Forelimb muscle (tissue), 1 donor: Measurements from ENCODE around the gene PTTG1IP. TPM values are rescaled to one million over a fixed set of nuclear protein-coding genes. Genes with fewer than 3 reads are reported as not detected.
"Not testable (repeated sequence)": the region's sequence is repeated elsewhere in the genome, so short reads cannot be mapped to it uniquely, and the experiment has no call there.

Experiments used
- DNase-seq: peaks from one replicate; pipeline ENCODE4 v3.0.0-alpha.2; 2013; ENCODE audit warnings: low read depth
- polyA plus RNA-seq: library from polyadenylated mRNA; unstranded; fragments of 120-200 nt; gene quantifications from one replicate; pipeline ENCODE4 v1.2.1, GENCODE V29; 2013; ENCODE audit not compliant: insufficient read length

Gene PTTG1IP
- polyA plus RNA-seq, 1 donor = 129 TPM

DNA sequence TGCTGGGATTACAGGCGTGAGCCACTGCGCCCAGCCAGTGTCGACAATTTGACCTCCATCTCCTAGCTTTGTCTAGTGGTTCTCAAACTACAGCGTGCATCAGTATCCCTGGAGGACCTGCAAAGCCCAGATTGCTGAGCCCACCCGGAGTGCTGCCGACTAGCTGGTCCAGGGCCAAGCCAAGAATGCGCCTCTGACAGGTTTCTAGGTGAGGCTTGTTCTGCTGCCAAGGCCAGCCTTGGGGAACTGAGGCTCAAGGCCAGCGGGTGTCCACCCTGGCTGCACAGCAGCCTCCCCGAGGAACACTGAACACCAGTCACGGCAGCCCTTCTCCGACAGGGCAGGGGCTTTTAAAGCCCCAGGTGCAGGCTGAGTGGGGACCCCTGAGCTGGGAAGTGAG lies 9.8 kb upstream of the PTTG1IP start:
- no peak for DNase-seq

DNA sequence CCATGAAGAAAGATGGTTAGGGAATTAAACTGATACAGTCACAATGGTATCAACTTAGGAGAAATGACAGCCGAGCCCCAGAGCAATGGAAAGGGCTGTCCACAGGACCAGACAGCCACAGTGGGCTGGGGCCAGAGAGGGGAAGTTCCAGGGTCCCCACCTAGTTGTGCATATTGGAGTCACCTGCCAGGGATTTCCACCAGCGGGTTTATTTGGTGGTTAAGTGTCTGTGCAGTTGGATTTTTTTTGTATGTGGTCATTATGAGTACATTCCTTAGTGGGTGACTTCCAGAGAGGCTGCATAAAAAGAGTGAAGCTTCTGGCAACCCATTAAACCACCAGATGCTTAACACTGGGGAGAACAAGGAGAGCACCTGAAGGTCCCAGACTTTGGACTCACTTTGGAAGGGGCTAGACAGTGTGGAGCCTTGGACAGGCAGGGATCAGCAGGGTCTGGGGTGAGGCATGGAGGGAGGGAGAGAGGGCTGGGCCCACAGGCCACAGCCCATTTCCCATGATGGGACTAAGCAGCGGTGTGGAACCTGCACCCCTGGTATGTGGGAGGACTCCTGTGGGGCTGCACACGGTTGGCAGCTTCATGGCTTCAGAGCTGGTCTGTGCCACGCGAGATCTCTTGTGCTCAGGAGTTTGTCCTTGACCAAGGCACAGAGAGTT lies 7.8 kb upstream of the PTTG1IP start:
- no peak for DNase-seq

- DNase-seq = no peak
These were observed 7.1 kb upstream of the PTTG1IP start for GRCh38 chr21:44880405-44881197.

GRCh38 chr21:44879238-44879637 lies 5.7 kb upstream of the PTTG1IP start:
- DNase-seq = not testable (repeated sequence)

DNA sequence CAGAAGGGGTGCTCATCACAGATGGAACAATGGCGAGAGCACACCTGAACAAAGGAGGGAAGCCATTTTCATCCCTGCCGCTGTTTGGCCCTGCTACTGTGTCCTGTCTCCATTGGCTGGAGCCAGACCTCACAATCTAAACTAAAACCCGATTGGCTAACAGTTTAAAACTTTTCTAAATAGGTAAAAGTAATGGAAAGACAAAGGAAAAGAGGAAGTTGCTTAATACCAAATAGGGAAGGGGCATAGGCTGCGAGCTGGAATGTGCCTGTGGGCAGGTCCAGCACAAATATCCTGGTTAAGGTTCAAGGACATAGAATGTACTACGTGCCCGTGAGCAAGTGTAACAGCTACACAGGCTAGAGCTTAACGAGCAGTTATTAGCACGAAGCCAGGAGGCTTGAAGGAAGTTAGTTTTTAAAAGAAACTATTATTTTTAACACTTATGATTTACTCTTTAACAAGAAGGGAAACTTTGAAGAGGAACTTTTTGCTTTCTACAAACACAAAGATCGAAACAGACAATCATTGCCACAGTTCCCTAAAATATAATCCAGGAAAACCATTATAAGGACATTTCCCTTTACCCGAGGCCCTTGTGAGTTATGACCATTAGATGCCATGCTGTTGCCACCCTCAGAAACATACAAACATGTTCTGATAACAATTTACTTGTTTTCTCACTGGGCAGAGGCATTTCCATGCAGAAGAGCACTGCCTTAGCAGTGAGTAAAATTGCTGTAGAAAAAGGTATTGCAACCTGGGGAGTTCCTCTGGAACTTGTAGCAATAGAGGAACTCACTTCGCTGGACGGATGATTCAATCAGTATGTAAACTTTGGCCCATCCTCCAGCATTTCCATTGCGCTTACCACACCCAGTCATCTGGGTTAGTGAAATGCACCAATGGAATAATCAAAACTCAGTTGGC lies 4.8 kb upstream of the PTTG1IP start:
- DNase-seq = no peak

GRCh38 chr21:44876849-44877575 lies 3.5 kb upstream of the PTTG1IP start:
- no peak for DNase-seq

GRCh38 chr21:44875316-44875700 lies 1.8 kb upstream of the PTTG1IP start:
- DNase-seq = no peak

DNA sequence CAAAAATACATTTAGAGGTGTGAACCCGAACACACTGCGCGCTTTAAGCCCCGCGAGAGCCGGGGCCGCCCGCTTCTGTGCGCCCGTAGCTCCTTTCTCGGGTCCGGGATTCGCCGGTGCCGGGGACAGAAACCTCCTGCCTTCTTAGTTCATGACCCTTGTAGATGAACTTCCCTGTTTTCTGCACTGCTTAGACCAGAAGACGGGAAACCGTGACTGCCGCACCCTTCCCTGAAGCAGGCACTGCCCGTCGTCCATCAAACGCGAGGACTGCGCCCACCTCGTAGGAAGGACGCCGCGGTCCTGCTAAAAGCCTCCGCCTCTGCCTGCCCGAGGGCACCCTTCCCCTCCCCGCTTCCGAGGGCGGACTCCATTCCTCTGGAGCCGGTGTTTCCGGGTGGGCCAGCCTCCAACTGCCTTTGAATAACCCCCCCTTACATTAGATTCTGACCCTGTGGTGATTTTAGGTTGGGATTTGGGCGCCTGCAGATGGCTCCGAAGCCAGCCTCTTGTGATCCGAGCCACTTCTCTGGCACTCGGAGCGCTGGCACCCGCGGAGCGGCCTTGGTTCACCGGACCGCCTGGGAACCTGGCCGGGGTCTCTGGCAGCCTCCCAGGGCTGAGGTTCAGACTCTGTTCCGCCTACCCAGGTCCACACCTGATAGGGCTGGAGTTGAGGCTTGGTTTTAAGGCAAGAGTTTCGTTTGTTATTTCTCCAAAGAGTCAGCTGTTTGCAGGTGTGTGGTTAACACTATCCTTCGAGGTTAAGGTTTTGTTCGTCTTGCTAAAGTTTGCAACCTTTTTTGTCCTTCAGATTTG lies 1.2 kb upstream of the PTTG1IP start:
- no peak for DNase-seq

DNA sequence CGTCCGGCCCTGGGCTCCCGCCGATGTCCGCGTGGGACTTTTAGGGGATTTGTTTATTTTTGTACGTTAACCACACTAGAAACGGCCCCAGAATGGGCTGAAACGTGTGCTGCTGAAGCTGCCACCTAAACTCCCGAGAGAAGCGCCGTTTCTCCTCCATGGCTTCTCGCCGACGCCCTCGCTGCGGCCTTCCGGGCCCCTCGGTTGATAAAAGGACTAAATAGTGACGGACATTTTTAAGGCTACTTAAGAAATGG lies 678 bp upstream of the PTTG1IP start:
- DNase-seq = no peak

DNA sequence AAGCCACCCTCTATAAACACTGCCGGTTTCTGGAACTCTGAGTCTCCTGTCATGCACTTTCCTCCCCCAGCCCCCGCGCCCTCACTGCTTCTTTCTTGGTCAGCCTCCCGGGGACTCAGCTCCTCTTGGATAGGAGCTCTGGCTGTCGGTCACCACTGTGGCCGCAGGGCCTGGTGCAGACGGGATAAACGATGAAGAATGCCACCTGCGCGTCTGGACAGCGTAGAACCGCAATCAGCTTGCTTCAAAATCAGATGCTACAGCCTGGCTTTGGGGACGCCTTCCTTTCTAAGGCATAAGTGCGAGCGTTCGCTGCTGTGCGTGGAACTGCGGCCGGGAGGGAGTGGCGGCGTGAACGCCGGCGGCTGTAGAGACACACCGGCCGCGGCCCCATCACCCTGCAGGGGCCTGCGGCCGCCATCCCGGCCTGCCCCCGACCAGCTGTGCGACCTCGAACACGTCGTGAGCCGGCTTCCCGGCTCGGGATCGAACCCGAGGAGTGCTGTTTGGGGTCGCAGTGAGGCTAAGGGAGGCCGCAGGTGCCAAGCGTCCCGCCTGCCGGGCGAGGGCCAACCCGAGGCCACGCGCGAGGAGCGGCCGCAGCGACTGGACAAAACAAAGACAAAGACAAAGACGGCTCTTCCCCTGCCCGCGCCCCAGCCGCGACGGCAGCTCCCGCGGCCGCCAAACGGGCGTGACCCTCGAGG lies 688 bp downstream of the PTTG1IP start:
- no peak for DNase-seq

DNA sequence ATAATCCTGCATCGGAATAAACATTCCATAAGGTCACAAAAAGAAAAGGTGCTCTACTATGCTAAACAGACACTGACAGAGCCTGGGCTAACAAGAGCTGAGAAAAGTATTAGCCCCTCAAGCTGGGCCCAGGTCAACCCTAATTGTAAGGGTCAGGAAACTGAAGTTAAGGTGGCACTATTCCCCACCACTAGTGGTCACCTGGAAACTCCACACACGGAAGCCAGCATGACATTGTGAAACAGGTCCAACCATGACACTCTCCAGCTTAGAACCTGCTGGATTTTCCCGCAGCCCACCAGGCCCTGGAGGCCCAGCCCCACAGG lies 1.2 kb downstream of the PTTG1IP start:
- no peak for DNase-seq

GRCh38 chr21:44871576-44872269 lies 1.8 kb downstream of the PTTG1IP start:
- DNase-seq = no peak

DNA sequence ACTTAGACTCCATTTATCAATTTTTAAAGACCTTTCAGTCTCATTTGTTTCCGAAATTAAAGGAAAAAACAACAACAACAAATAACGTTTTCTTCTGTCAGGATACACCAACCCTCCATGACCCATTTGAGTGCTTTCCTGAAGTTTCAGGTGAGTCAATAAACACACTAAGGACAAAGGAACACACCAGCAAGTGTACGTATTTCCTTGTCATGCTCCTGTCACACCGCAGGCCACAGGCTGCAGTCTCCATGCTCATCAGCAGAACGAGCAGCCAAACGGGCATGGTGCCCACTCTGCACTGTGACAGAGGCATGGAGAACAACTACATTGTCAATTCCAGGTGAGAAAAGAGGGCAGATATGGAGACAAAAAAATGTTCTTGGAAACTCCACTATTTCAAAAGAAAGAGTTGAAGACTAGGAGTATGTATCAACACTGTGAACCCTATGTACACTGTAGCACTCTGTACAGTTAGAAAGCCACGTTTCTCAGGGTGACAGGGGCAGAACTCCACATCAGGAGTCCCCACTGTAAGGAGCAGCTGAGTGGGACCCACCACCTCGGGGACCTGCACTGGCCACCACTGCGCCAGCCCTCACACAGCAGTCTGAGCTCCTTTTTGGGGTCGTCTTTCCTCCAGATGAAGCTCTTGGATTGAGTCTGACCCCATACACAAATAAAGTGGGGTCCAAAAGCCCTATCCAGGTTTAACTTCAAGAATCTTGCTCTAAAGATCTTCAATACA lies 2.6 kb downstream of the PTTG1IP start:
- no peak for DNase-seq

- DNase-seq = no peak
These were observed 3.4 kb downstream of the PTTG1IP start for GRCh38 chr21:44869781-44870747.

DNA sequence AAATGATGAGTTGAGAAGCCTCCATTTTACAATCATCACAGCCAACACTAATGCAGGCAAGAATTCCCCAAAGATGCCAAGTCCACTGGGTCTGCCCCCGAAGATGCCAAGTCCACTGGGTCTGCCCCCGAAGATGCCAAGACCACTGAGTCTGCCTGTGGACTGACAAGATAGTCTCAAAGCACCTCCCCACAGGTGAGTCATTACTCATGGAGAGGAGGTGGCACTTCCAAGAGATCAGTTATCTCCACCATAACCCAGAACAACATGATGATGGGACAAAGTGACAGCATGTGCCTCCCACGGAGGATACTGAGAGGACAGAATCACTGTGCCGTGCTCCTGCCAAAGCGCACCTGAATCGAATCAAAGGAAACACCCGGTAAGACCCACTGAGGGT lies 4.8 kb downstream of the PTTG1IP start:
- DNase-seq = no peak

GRCh38 chr21:44867999-44868700 lies 5.3 kb downstream of the PTTG1IP start:
- no peak for DNase-seq

DNA sequence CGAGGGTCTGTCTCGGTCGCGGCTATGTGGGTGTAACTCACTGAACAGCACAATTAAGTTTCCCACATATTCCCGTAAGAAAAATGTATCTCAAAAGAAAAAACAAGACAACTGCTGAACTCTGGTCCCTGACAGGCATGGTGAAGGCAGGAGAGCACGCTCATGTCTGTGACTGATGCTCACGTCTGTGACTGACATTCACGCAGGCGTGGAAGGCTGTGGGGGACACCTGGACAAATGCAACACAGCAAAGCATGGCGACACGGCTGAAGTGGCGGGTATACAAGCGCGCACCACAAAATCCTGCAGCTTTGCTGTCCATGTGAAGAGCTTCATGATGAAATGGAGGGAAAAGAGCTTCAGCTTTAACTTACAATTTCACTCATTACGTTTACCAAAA lies 6.0 kb downstream of the PTTG1IP start:
- no peak for DNase-seq
